Measurements from ENCODE around the gene LYPD4.

LYPD4 gene

DNA sequence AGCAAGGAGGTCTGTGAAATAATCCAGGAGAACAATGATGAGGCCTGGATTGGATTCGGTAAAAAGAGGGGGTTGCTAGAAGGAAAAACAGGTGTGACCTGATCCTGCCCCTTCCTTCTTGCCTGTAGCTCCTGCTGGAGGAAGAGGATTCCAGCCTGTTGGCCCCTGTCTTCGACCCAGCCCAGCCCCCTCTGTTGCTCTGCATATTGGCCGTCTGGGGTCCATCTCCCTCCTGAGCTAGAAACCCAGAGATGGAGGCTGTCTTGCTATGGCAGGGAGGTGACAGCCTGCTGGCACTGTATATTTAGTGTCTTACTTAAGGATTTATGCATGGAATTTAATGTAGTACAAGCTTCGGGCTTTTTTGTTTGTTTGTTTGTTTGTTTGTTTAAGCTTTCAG is 7.0 kb upstream of the LYPD4 start:
- Histone ChIP-seq H3K36me3 (ENCODE audit: control insufficient read depth, insufficient read depth, low read length) (no peaks in the 10 kb centered on the region), H3K4me3 (replicated peaks; ENCODE audit: low read depth, low read length) (no peak overlapping the region), H3K27me3 (replicated peaks; ENCODE audit: control insufficient read depth, insufficient read depth, low read length) (0 out of 2 replicates have a peak, but pooled peaks cover 1% of the 10 kb centered on the region)
- no peak for DNase-seq (ENCODE audit: extremely low read depth, insufficient read length)
- TF ChIP-seq, protein P1, sequence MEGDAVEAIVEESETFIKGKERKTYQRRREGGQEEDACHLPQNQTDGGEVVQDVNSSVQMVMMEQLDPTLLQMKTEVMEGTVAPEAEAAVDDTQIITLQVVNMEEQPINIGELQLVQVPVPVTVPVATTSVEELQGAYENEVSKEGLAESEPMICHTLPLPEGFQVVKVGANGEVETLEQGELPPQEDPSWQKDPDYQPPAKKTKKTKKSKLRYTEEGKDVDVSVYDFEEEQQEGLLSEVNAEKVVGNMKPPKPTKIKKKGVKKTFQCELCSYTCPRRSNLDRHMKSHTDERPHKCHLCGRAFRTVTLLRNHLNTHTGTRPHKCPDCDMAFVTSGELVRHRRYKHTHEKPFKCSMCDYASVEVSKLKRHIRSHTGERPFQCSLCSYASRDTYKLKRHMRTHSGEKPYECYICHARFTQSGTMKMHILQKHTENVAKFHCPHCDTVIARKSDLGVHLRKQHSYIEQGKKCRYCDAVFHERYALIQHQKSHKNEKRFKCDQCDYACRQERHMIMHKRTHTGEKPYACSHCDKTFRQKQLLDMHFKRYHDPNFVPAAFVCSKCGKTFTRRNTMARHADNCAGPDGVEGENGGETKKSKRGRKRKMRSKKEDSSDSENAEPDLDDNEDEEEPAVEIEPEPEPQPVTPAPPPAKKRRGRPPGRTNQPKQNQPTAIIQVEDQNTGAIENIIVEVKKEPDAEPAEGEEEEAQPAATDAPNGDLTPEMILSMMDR (IDR thresholded peaks at IDR 0.05; ENCODE audit: insufficient read depth, low read length, poor library complexity, severe bottlenecking): no peak

DNA sequence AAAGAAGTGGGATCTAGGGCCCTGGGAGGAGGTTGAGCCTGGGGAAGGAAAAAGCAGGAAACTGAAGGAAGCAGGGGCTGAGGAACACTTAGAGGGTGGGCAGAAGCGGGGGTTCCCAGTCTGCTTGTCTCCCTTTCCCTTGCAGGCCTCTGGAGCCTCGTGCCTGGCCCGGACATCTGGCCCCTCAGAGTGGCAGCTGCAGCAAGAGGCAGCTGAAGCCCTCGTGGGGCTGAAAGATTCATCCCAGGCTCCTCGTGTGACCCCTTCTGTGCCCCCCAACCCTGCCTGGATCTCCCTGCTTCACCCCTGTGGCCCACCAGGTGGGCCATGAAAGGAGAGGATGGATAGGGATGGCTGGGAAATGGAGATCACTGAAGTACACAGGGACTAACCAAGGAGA is 5.9 kb upstream of the LYPD4 start:
- Histone ChIP-seq H3K27me3 (replicated peaks; ENCODE audit: control insufficient read depth, insufficient read depth, low read length) (0 out of 2 replicates have a peak, but pooled peaks cover 1% of the 10 kb centered on the region), H3K4me3 (replicated peaks; ENCODE audit: low read depth, low read length) (no peak overlapping the region), H3K36me3 (ENCODE audit: control insufficient read depth, insufficient read depth, low read length) (no peaks in the 10 kb centered on the region)
- DNase-seq (ENCODE audit: extremely low read depth, insufficient read length): no peak
- TF ChIP-seq, protein P1 (IDR thresholded peaks at IDR 0.05; ENCODE audit: insufficient read depth, low read length, poor library complexity, severe bottlenecking): no peak

DNA sequence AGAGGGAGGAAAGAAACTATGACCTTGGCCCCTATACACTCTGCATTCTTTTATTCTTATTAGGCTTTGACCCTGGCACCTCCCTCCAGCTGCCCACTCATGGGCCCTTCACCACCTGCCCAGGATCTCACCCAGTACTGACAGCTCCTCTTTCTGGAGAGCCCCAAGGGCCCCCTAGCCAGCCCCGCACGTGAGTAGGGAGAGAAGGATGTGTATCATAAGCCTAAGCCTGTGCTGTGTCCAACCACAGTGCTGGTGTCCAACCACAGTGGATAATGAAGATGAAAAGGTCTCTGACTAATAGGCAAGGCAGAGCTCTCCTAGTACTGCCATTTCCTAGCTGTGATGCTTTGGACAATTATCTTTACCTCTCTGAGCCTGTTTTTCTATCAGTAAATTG is 4.6 kb upstream of the LYPD4 start:
- Histone ChIP-seq H3K36me3 (ENCODE audit: control insufficient read depth, insufficient read depth, low read length) (no peaks in the 10 kb centered on the region), H3K27me3 (replicated peaks; ENCODE audit: control insufficient read depth, insufficient read depth, low read length) (0 out of 2 replicates have a peak, but pooled peaks cover 1% of the 10 kb centered on the region), H3K4me3 (replicated peaks; ENCODE audit: low read depth, low read length) (no peak overlapping the region)
- DNase-seq (ENCODE audit: extremely low read depth, insufficient read length): no peak
- TF ChIP-seq, protein P1 (IDR thresholded peaks at IDR 0.05; ENCODE audit: insufficient read depth, low read length, poor library complexity, severe bottlenecking): no peak

DNA sequence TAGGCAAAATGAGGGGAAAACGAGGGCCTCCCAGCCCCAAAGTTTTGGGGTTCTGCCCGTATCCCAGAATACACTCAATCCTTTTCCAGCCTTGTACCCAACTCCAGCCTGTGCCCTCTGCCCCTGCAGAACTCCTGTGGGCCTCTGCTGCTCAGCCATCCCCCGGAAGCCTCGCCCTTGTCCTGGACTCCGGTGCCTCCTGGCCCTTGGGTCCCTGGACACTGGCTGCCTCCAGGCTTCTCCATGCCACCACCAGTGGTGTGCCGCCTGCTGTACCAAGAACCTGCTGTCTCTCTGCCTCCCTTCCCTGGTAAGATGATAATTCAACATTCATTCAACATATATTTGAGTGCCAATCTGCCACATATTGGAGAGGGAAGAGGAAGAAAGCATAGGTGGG is 4.2 kb upstream of the LYPD4 start:
- H3K36me3 ChIP-seq (ENCODE audit: control insufficient read depth, insufficient read depth, low read length): no peaks in the 10 kb centered on the region
- TF ChIP-seq, protein P1 (IDR thresholded peaks at IDR 0.05; ENCODE audit: insufficient read depth, low read length, poor library complexity, severe bottlenecking): no peak
- H3K4me3 ChIP-seq (replicated peaks; ENCODE audit: low read depth, low read length): no peak overlapping the region
- DNase-seq (ENCODE audit: extremely low read depth, insufficient read length): no peak
- 0 out of 2 replicates have a peak, but pooled peaks cover 1% of the 10 kb centered on the region for H3K27me3 ChIP-seq (replicated peaks; ENCODE audit: control insufficient read depth, insufficient read depth, low read length)

DNA sequence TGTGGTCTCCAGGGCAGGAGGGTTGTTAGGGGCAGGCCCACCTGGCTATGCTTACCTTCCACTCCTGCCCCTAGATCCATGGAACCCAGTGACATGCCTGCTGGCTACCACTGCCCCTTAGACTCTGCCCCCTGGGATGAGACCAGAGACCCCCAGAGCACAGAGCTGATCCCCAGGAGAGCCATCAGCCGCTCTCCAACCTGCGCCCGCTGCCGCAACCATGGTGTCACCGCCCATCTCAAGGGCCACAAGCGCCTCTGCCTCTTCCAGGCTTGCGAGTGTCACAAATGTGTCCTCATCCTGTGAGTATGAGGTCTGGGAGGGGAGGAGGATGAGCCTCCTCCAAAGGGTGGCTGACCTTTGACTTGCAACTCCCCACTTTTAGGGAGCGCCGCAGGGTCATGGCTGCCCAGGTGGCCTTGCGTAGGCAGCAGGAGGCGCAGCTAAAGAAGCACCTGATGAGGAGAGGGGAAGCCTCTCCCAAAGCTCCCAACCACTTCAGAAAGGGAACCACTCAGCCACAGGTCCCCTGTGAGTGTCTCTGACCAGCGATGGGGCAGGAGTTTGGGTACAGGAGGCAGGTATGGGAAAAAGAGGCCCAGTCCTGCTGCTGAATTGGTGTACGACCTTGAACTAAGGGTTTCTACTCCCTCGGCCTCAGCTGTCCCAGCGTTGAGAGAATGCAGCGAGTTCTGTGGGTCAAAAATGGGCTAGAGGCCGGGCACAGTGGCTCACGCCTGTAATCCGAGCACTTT is 3.0 kb upstream of the LYPD4 start:
- Histone ChIP-seq H3K36me3 (ENCODE audit: control insufficient read depth, insufficient read depth, low read length) (no peaks in the 10 kb centered on the region), H3K4me3 (replicated peaks; ENCODE audit: low read depth, low read length) (no peak overlapping the region), H3K27me3 (replicated peaks; ENCODE audit: control insufficient read depth, insufficient read depth, low read length) (0 out of 2 replicates have a peak, but pooled peaks cover 1% of the 10 kb centered on the region)
- DNase-seq (ENCODE audit: extremely low read depth, insufficient read length): no peak
- TF ChIP-seq, protein P1 (IDR thresholded peaks at IDR 0.05; ENCODE audit: insufficient read depth, low read length, poor library complexity, severe bottlenecking): no peak

Data from GM06990 (cell line).